IMR-90 (cell line): ENCODE measurements around the gene NRF1. TPM values are rescaled to one million over a fixed set of nuclear protein-coding genes. Genes with fewer than 3 reads are reported as not detected.

ENCODE experiments used
- ATAC-seq: fragments of 200-7000 bp; cut with Tn5 transposase; 2 replicates; pipeline ENCODE4 v1.9.1; 2020; ENCODE audit warnings: low read depth, mild to moderate bottlenecking, moderate library complexity
- BruUV-seq: library from RNA; stranded (reverse); fragments of 400-500 nt; replicated peaks from 2 replicates; lab custom pipeline; 2021; lab: Mats Ljungman, UMichigan
- CTCF ChIA-PET: fragments of 300-600 bp; formaldehyde crosslinking; extraction: SDS; loops from one replicate; lab custom pipeline; 2021; ENCODE audit warnings: antibody characterized with exemption; lab: Yijun Ruan, JAX
- POLR2A ChIA-PET: fragments of 300-600 bp; sonication (Branson Sonifier 250); formaldehyde crosslinking; loops from one replicate; lab custom pipeline; 2022; ENCODE audit warnings: antibody characterized with exemption; ENCODE audit not compliant: unreplicated experiment; lab: Charles Lee
- DNase-seq: peaks from one replicate; pipeline ENCODE4 v3.0.0; 2013
- H2AFZ ChIP-seq: replicated peaks from 2 replicates; pipeline ENCODE3; 2013; ENCODE audit warnings: low read length, mild to moderate bottlenecking; ENCODE audit not compliant: poor library complexity
- H2AK5ac ChIP-seq: 2 replicates; pipeline ENCODE4 v1.6.1; 2013; ENCODE audit warnings: low read depth, low read length, inconsistent platforms
- H2AK9ac ChIP-seq: replicated peaks from 2 replicates; pipeline ENCODE3; 2013; ENCODE audit warnings: mild to moderate bottlenecking, low read depth, low read length, moderate library complexity; ENCODE audit not compliant: poor library complexity
- H2BK120ac ChIP-seq: 2 replicates; pipeline ENCODE4 v1.6.1; 2013; ENCODE audit warnings: low read depth, low read length, inconsistent platforms
- H2BK15ac ChIP-seq: 3 replicates; pipeline ENCODE4 v1.6.1; 2013; ENCODE audit warnings: low read depth, low read length, inconsistent platforms
- H2BK20ac ChIP-seq: 2 replicates; pipeline ENCODE4 v1.6.1; 2013; ENCODE audit warnings: low read depth, mild to moderate bottlenecking, inconsistent platforms, low read length, moderate library complexity
- H2BK5ac ChIP-seq: 2 replicates; pipeline ENCODE4 v1.6.1; 2013; ENCODE audit warnings: mild to moderate bottlenecking, low read depth, low read length, inconsistent platforms; ENCODE audit not compliant: poor library complexity, severe bottlenecking
- H3K14ac ChIP-seq: replicated peaks from 2 replicates; pipeline ENCODE4 v1.6.1; 2013; ENCODE audit warnings: low read depth, low read length, inconsistent platforms
- H3K18ac ChIP-seq: 2 replicates; pipeline ENCODE4 v1.6.1; 2013; ENCODE audit warnings: low read depth, low read length, control low read depth
- H3K23ac ChIP-seq: 2 replicates; pipeline ENCODE4 v1.6.1; 2013; ENCODE audit warnings: low read depth, low read length, inconsistent platforms
- H3K27ac ChIP-seq: 2 replicates; pipeline ENCODE4 v1.5.1; 2013; ENCODE audit warnings: mild to moderate bottlenecking, control low read depth, low read length; ENCODE audit not compliant: insufficient read depth
- H3K27me3 ChIP-seq: 2 replicates; pipeline ENCODE4 v1.6.1; 2013; ENCODE audit warnings: low read length; ENCODE audit not compliant: control insufficient read depth, insufficient read depth
- H3K36me3 ChIP-seq: 2 replicates; pipeline ENCODE4 v1.6.1; 2013; ENCODE audit warnings: low read length, mixed read lengths; ENCODE audit not compliant: control insufficient read depth, insufficient read depth
- H3K4ac ChIP-seq: 2 replicates; pipeline ENCODE4 v1.6.1; 2013; ENCODE audit warnings: low read depth, low read length, inconsistent platforms
- H3K4me1 ChIP-seq: 2 replicates; pipeline ENCODE4 v1.6.1; 2013; ENCODE audit warnings: low read length, mixed read lengths; ENCODE audit not compliant: control insufficient read depth, insufficient read depth
- H3K4me2 ChIP-seq: 2 replicates; pipeline ENCODE4 v1.6.1; 2013; ENCODE audit warnings: low read depth, mild to moderate bottlenecking, control low read depth, low read length, moderate library complexity
- H3K4me3 ChIP-seq: 2 replicates; pipeline ENCODE4 v1.5.1; 2013; ENCODE audit warnings: low read depth, mild to moderate bottlenecking, control low read depth, low read length, moderate library complexity; ENCODE audit not compliant: insufficient read depth
- H3K56ac ChIP-seq: 2 replicates; pipeline ENCODE4 v1.6.1; 2013; ENCODE audit warnings: low read length, inconsistent platforms; ENCODE audit not compliant: insufficient read depth; ENCODE audit errors: extremely low read depth
- H3K79me1 ChIP-seq, 2 experiments: 2 replicates each; pipeline ENCODE4 v1.6.1; 2013; ENCODE audit warnings: low read length in 2 of 2, inconsistent platforms in 1 of 2, low read depth in 1 of 2
- H3K9ac ChIP-seq: 2 replicates; pipeline ENCODE4 v1.6.1; 2013; ENCODE audit warnings: low read depth, low read length, control low read depth
- H3K9me1 ChIP-seq: 2 replicates; pipeline ENCODE4 v1.6.1; 2013; ENCODE audit warnings: low read length, inconsistent platforms; ENCODE audit not compliant: insufficient read depth
- H3K9me3 ChIP-seq: 2 replicates; pipeline ENCODE4 v1.6.1; 2013; ENCODE audit warnings: low read length; ENCODE audit not compliant: control insufficient read depth, insufficient read depth
- H4K20me1 ChIP-seq: 2 replicates; pipeline ENCODE4 v1.6.1; 2013; ENCODE audit warnings: low read length, inconsistent platforms; ENCODE audit not compliant: insufficient read depth
- H4K5ac ChIP-seq: 2 replicates; pipeline ENCODE4 v1.6.1; 2013; ENCODE audit warnings: mild to moderate bottlenecking, low read depth, low read length, control low read depth
- H4K8ac ChIP-seq, 2 experiments: 2 replicates each; pipeline ENCODE4 v1.6.1; 2013; ENCODE audit warnings: low read depth in 2 of 2, low read length in 2 of 2, control low read depth in 1 of 2, inconsistent platforms in 1 of 2
- H4K91ac ChIP-seq: 2 replicates; pipeline ENCODE4 v1.6.1; 2013; ENCODE audit warnings: low read depth, low read length, inconsistent platforms; ENCODE audit not compliant: insufficient read depth
- WGBS, 2 experiments: methylation state at CpG; one replicate each; pipeline versions ENCODE4 v1.1.5 to v1.1.7; 2013; ENCODE audit warnings: missing lambda C conversion rate in 2 of 2; ENCODE audit not compliant: insufficient read length in 1 of 2; ENCODE audit errors: extremely low coverage in 2 of 2; 5-methylcytosine and 5-hydroxymethylcytosine counted together
- dilution Hi-C: fragments of 300-500 bp; cut with HindIII; formaldehyde crosslinking; loops from one replicate; pipeline ENCODE4 v1.14.3; 2018; ENCODE audit warnings: low sequenced_read_pairs; ENCODE audit not compliant: unreplicated experiment
- in situ Hi-C: fragments of 300-500 bp; cut with MboI; formaldehyde crosslinking; loops from 3 replicates; pipeline ENCODE4 v1.14.3; 2019; ENCODE audit warnings: low sequenced_read_pairs, inconsistent platforms, mixed read lengths
- intact Hi-C: fragments of 100-400 bp; cut with micrococcal nuclease; formaldehyde crosslinking; loops from 2 replicates; pipeline ENCODE4 v1.10.0; 2022
- microRNA-seq, 2 experiments: library from miRNA; stranded (forward) in 1 of 2; unstranded in 1 of 2; fragments of 10-50 nt in 1 of 2; fragments of <30 nt in 1 of 2; gene quantifications in 1 of 2; microRNA quantifications in 1 of 2; one replicate each; pipeline versions ENCODE3 to v1.1.0; 2013 to 2020; ENCODE audit not compliant: insufficient read depth in 1 of 2, insufficient read length in 1 of 2, unreplicated experiment in 1 of 2
- polyA plus RNA-seq, 3 experiments: library from polyadenylated mRNA; depleted of rRNA; stranded (reverse); fragments of >200 nt; gene quantifications; 2 replicates each; pipeline ENCODE4 v1.2.3, GENCODE V29; 2012; ENCODE audit warnings: low replicate concordance in 1 of 3
- small RNA-seq, 5 experiments: library from RNA; depleted of rRNA; stranded (forward); fragments of <200 nt; gene quantifications; one replicate each; pipeline ENCODE3, GENCODE V24; 2012
- total RNA-seq: library from RNA; depleted of rRNA; stranded (reverse); fragments of >200 nt; gene quantifications from 2 replicates; pipeline ENCODE4 v1.2.3, GENCODE V29; 2012; rRNA removed
- TF ChIP-seq, protein P1 (sequence below): fragments of 150-350 bp; IDR thresholded peaks from 2 replicates; pipeline ENCODE4 v1.6.1; 2016; ENCODE audit warnings: low read depth, mild to moderate bottlenecking, low read length, moderate library complexity, borderline replicate concordance
- TF ChIP-seq, protein P2 (sequence below): conservative IDR thresholded peaks from 2 replicates; pipeline ENCODE4 v1.5.1; 2012; ENCODE audit warnings: mild to moderate bottlenecking, low read depth, low read length, improper control_type of control experiment

The NRF1 gene
- total and polyA plus RNA-seq, 2 of the 4 experiments (the other 2 are of a cell fraction), result 11.4 to 15.8 TPM

DNA sequence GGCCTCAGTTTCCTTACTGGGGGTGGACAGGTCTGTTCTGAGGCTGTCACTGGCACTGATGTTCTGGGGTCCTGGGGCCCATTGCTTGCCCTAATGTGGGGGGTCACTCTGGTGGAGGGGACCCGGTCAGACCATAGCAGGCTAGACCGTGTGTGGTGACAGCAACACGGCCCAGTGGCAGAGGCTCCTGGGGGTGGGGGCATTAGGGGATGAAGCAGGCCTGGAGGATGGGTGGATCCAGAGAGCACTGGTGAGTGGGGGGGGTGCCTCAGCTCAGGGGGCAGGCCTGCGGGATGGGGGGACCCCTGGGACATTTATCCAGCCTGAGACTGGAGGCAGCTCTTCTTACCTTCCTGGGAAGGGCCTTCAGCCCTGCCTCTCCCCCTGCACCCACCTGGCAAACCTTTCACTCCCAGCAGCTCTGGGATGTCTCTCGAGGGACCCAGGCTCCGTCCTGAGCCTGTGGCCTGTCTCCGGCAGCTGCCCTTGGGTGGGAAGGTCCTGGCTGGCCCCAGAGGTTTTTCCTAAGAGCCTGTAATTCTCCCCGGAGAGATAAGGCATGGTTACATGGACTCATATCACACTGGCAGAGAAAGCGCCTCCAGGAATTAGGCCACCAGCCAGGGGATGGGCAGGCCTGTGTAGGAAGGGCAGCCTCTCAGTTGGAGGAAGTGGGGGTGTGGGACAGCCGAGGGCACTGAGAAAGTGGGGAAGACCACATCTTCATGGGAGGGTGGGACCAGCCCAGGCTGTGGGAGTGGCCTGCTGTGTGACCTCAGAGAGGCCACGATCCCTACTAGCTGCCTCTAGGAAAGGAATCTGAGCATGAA lies 193.6 kb downstream of the NRF1 start:
- Histone ChIP-seq H3K56ac (no peak overlapping the region), H2BK20ac (no peak overlapping the region), H4K8ac (no peak overlapping the region), H3K23ac (no peak overlapping the region), H3K18ac (no peak overlapping the region), H2AK5ac (no peak overlapping the region), H3K9me1 (no peaks in the 10 kb centered on the region), H3K4me3 (no peak overlapping the region), H3K27me3 (peaks cover 19% of the 10 kb centered on the region; the same call in 1 of the 2 replicates), H4K20me1 (no peaks in the 10 kb centered on the region), H2AFZ (no peak overlapping the region), H3K4ac (no peak overlapping the region), H2AK9ac (no peak overlapping the region), H3K4me2 (no peak overlapping the region), H3K14ac (no peak overlapping the region), H3K9ac (no peak overlapping the region), H4K91ac (no peak overlapping the region), H3K4me1 (no peaks in the 10 kb centered on the region), H2BK120ac (no peak overlapping the region), H3K79me1 (no peaks in the 10 kb centered on the region), H2BK5ac (no peak overlapping the region), H4K5ac (no peak overlapping the region), H3K27ac (no peak overlapping the region), H2BK15ac (no peak overlapping the region), H3K36me3 (no peaks in the 10 kb centered on the region), H3K9me3 (no peaks in the 10 kb centered on the region)
- ATAC-seq (no peak; the same call in 1 of the 2 replicates), DNase-seq (no peak)
- CTCF ChIA-PET, result no interaction called here
- TF ChIP-seq, protein P1, sequence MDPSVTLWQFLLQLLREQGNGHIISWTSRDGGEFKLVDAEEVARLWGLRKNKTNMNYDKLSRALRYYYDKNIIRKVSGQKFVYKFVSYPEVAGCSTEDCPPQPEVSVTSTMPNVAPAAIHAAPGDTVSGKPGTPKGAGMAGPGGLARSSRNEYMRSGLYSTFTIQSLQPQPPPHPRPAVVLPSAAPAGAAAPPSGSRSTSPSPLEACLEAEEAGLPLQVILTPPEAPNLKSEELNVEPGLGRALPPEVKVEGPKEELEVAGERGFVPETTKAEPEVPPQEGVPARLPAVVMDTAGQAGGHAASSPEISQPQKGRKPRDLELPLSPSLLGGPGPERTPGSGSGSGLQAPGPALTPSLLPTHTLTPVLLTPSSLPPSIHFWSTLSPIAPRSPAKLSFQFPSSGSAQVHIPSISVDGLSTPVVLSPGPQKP, result no peak
- TF ChIP-seq, protein P2, sequence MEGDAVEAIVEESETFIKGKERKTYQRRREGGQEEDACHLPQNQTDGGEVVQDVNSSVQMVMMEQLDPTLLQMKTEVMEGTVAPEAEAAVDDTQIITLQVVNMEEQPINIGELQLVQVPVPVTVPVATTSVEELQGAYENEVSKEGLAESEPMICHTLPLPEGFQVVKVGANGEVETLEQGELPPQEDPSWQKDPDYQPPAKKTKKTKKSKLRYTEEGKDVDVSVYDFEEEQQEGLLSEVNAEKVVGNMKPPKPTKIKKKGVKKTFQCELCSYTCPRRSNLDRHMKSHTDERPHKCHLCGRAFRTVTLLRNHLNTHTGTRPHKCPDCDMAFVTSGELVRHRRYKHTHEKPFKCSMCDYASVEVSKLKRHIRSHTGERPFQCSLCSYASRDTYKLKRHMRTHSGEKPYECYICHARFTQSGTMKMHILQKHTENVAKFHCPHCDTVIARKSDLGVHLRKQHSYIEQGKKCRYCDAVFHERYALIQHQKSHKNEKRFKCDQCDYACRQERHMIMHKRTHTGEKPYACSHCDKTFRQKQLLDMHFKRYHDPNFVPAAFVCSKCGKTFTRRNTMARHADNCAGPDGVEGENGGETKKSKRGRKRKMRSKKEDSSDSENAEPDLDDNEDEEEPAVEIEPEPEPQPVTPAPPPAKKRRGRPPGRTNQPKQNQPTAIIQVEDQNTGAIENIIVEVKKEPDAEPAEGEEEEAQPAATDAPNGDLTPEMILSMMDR, result no peak
- no TSS peak for BruUV-seq
- dilution Hi-C loops, result no loop called here
- intact Hi-C loops, result no loop called here
- in situ Hi-C loops, result no loop called here
- WGBS, 2 experiments, result 64% methylated on average over 3 of the region's 11 CpGs; no CpG with 5 or more reads in 1 of the 2 experiments
- POLR2A ChIA-PET, result no interaction called here

Small RNA genes within 50 kb of the gene (microRNA-seq; reads per million reads assigned to microRNA genes)
- gene MIR182 (205 to 249 reads per million in 2 experiments), gene MIR183 (110 to 124 reads per million in 2 experiments), gene MIR96 (1.0 to 12.4 reads per million in 2 experiments)

Small RNA genes within 50 kb of the gene (small RNA-seq; reads per million reads assigned to genes)
- gene MIR182, result 0.49 to 123 (median 32.5) reads per million in 5 experiments
- gene MIR183, result 0.42 to 46.4 (median 16.6) reads per million in 5 experiments
- 0 to 1.4 (median 0) reads per million in 5 experiments for gene MIR96

Other genes with a start within 250 kb of the NRF1 start
- gene STRIP2, start 177.3 kb upstream of the NRF1 start, total RNA-seq, result 2.2 and 3.0 TPM in 2 replicates
- gene STRIP2, start 177.3 kb upstream of the NRF1 start, polyA plus RNA-seq (2012; rRNA removed), result 1.6 and 1.8 TPM in 2 replicates
- not detected in 2 replicates for gene SMKR1, start 109.2 kb upstream of the NRF1 start, total RNA-seq
- 0.26 TPM in 1 of 2 replicates, not detected in the other for gene SMKR1, start 109.2 kb upstream of the NRF1 start, polyA plus RNA-seq (2012; rRNA removed)